HG02870 (cell line): ENCODE measurements around the gene CFAP99.
"Not testable (repeated sequence)": the region's sequence is repeated elsewhere in the genome, so short reads cannot be mapped to it uniquely, and the experiment has no call there.

Source experiments
- ATAC-seq: cut with Tn5 transposase; IDR thresholded peaks from one replicate; pipeline ENCODE4 v1.9.1; 2021; ENCODE audit warnings: mild to moderate bottlenecking, moderate library complexity; ENCODE audit not compliant: unreplicated experiment

CFAP99 gene

DNA sequence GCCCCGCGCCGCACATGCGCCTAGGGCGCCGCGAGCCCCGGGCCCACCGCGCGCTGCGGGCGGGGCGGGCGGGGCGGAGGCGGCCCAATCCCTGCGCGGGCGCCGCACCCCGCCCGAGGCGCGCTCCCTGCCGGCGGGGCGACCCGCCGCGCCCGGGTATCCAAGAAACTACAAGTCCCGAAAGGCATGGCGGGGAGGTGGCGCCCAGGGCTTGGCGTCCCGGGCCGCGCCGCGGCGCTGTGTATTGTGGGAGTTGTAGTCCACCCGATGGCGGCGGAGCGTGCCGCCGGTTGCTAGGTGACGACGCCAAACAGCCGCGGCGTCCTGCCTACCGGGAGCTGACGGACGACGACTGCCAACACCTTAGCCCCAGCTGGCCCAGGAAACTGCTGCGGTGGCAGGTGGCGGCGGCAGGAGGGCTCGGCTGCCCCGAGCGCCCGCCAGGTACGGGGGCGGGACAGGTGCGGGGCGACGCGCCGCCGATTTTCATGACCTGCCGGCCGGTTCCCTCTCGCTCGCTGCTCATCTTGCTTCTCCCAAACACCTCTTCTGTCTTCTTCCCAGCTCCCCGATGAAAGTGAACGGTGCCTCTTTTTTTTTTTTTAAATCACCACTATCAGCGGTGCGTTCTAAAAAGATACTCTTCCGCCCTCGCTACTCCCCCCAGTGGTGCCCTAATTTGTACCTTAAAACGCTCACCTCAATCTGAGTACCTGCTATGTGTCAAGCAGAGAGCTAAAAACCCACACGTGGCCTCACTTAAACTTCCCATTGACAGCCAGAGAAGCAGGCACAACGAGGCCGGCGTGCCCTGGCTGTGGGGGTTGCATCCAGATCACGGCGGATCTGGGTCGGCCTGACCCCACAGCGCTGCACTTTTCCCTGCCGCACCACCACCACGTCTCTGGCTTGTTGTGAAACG, at the start of gene CFAP99:
Gene CFAP99, plus strand, starts transcription at position 306 of the 922 bp plus-strand sequence.
- ATAC-seq = peak; percentile 91

DNA sequence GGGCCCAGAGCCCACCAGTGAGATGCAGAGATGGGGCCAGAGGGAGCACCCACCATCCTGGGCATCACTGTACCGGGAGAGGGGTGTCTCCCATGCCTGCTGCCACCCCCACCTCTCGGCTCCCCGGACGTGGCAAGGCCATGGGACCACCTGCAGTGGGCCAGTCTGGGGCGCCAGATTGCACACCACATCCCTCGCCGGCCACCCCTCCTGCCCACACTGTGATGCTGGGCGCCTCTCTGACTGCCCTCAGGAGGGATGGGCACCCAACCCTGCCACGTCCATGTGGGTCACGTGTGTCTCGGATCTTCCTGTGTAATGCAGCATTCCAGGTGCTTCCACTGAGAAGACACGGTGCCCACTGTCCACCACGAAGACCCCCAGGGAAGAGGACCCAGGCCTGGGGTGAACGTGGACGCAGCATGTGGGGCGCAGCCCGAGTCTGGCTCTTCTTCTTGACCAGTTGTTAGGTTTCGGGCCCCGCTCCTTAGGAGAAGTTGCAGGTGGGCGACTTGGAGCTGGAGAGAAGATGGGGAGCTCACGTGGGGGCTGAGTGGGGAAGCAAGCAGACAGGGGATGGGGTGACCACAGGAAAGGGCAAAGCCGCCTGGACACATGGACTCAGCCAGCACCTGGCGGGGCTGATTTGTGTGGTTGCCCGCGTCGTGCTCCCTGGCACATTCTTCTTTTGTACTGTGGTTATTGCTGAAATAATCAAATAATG, 48.0 kb upstream of the CFAP99 start:
- no peak for ATAC-seq

DNA sequence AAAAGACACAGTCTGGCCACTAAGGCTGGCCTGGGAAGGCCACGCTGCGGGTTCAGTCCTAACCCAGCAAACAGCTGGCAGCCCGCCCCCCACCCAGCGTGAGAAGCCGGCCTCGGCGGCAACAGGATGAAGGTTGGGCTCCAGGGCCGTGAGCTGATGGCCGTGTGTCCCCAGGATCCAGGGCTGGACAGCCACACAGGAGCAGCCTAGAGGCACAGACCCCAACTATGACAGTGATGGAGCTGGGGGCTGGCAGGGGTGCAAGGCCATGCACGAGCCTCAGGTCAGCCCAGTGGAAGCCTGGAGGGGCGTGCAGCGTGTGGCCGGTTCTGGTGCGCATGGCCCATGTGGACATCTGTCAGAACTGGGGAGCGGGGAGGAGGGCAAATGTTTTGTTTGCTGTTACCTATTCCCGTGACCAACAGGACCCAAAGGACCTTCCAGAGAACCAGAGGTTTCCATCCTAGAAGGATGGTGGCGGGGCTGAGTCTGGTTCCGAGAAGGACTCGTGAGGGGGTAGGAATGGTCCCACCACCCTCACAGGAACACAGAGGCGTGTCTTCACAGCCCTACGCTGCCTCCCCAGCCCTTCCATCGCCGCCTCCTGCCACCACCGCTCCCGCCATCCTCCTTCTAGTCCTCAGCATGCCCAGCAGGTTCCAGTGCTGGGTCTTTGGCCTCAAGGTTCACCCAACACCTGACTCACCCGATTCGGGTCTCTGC, 46.8 kb upstream of the CFAP99 start:
- ATAC-seq = no peak

DNA sequence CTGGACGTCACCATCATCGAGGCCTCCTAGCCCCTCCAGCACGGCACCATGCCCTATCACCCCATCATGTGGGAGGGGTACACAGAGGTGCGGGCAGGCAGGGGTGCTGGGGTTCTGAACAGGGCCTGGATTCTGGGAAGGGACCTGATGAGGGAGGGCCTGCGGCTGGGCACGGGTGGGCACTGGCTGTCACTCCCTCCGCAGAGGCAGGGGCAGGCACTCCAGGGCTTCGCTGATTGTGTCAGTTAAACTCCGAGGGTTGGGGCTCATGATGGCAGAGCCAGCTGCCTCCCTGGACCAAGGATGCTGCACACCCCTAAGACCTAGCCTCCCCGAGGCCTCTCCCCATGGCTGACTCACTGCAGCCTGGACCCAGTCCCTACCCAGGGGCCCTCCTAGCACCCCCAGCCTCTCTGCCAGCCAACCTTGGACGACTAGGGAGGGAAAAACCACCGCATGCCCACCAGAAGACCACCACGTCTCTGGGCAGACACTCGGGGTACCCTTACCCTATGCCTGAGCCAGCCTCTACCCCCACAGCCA, 46.2 kb upstream of the CFAP99 start:
- ATAC-seq = no peak

DNA sequence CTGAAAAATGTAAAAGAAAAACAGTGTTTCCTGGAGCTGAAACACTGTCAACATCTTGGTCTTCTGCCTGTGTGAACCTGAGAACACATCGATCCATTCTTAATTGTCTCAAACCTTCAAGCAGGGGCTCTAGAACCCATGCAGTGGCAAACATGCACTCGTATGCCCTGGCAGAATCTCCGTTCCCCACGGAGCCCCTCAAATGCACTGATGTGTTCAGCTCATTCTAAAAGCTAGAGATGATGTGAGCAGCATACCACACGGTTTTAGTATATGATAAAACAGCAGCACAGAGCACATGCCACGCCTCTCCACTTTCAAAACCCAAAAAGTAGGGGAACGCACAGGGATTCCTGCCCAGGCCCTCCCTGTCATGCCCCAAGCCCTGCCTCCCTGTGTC, 45.2 kb upstream of the CFAP99 start:
- ATAC-seq = no peak

DNA sequence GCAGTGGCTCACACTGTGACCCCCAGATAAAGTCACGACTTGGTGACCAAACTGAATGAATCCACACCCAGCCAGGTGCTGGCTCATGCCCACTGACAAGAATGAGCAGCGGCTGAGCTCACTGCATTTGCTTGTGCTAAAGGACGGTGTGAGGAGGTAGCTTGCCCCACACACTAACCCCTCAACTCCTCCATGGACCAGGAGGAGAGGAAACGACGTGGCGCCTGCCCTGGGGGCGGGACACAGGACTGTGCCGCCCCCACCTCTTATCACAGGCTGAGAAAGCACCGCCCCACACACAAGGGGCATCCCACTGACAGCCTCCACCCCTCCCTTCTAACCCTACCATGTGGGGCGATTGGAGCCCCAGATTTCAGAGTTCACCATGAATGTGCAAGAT, 43.3 kb upstream of the CFAP99 start:
- no peak for ATAC-seq

DNA sequence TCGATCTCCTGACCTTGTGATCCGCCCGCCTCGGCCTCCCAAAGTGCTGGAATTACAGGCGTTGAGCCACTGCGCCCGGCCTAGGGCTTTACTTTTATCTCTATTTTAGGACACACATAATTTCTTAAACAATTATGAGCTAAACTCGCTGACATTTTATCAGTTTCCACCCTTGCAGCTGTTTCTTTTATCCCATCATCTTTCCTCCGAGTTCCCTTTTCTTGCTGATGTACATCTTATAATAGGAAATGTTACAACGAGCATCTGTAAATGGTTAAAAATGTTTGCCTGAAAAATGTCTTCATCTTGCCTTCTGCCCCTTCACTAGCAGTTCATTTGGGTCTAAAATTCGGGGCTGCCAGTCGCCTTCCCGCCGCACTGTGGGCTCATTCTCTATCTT, 41.5 kb upstream of the CFAP99 start:
- no peak for ATAC-seq

DNA sequence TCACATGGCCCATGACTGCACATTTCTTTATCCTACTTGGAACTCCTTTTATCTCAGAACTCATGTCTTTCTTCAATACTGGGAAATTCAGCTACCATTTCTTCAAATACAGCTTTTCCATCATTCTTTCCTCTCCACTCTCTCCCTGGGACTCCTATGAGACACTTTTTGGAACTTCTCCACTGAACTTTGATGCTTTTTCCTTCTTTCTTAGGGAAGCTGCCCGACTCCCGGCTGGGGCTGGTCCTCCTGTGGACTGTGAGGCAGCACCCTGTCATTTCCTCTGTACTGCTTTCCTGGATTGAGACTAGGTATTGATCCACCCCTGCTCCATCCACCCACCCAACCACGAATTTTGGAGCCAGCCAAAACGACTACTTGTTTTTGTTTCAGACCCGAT, 40.4 kb upstream of the CFAP99 start:
- ATAC-seq = no peak

DNA sequence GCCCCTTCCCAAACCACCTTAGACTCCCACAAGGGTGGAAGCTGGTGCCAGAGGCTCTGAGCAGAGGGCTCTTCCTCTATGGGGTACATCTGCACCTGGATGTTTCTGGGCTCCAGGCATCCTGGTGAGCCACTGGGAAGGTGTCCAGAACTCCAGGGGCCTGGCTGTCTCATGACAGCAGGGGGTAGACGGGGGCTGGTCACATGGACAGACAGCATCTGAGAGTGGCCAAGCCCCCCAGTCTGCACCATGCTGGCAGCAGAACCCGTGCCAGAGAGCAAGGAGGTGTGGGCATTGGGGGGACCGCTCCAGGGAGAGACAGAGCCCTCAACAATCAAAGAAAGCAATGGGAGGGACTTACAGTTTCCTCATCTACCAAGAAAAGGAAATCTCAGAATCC, 39.9 kb upstream of the CFAP99 start:
- no peak for ATAC-seq

DNA sequence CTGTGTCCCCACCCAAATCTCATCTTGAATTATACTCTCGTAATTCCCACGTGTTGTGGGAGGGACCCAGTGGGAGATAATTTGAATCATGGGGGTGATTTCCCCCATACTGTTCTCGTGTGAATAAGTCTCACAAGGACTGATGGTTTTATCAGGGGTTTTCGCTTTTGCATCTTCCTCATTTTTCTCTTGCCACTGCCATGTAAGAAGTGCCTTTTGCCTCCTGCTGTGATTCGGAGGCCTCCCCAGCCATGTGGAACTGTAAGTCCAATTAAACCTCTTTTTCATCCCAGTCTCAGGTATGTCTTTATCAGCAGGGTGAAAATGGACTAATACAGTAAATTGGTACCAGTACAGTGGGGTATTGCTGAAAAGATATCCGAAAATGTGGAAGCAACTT, 38.2 kb upstream of the CFAP99 start:
- not testable (repeated sequence) for ATAC-seq

DNA sequence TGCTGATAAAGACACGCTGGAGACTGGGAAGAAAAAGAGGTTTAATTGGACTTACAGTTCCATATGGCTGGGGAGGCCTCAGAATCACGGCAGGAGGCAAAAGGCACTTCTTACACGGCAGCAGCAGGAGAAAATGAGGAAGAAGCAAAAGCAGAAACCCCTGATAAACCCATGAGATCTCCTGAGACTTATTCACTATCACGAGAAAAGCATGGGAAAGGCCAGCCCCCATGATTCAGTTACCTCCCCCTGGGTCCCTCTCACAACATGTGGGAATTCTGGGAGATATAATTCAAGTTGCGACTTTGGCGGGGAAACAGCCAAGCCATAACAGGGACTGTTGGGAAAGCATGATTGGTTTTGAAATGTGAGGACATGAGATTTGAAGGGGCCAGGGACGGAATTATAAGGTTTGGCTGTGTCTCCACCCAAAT, 36.0 kb upstream of the CFAP99 start:
- not testable (repeated sequence) for ATAC-seq

DNA sequence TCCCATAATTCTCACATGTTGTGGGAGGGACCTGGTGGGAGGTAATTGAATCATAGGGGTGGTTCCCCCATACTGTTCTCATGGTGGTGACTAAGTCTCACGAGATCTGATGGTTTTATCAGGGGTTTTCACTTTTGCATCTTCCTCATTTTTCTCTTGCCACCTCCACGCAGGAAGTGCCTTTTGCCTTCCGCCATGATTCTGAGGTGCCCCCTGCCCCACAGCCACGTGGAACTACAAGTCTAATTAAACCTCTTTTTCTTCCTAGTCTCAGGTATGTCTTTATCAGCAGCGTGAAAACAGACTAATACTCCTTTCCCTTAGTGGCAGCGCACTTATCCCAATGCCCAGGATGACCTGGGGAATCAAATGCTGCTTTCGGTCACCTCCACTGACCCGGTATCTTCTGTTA, 35.5 kb upstream of the CFAP99 start:
- not testable (repeated sequence) for ATAC-seq

DNA sequence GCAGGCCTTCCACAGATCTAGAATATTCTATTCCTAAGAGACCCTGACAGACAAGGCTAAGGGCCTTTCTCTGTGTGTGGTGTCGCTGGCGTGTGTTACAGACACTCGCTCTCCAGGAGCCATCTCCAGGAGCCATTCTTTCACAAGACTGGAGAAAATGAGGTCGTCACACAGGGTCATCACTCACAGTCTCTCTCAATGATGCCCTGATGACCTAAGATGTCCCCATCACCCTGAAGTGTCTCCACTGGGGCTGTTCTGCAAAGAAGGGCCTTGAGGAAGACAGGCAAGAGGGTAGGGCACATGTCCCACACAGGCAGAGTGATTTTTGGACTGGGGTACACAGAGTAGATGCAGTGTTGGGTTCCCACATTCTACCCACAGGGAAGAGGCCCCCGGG, 35.0 kb upstream of the CFAP99 start:
- ATAC-seq = no peak

DNA sequence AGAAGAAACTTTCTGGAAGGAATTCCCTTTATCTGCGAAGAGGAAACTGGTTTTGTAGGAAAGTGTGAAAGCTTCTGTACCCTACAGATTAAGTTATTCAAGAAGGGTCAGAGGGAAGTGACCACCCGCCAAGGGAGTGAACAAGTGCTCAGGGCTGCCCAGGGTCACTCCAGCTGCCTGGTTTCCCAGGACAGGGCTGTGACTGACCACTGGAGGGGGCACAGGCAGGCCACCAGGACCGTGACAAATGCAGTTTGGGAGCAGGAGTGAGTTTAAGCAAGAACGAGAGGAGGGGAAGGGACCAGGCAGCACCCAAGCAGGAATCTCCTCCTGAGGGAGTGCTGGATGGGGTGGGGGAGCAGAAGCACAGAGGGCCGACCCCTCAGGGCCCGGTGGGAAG, 34.5 kb upstream of the CFAP99 start:
- no peak for ATAC-seq

DNA sequence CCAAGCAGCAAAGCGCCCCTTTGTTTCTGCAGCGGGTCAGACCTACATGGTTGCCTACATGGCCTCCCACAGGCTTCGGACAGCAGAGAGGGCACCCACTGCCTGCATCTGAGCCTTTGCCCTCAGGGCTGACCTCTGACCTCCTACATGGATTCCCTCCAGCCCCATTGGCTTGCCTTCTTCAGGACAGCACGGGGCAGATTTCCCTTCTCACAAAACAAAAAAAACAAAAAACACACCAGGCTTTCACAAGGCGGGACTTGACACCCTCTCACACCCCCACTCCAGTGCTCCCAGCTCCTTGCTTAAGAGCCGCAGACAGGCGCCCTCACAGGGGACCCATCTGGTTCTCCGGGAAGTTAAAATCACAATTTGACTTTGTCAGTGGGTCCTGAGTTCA, 33.2 kb upstream of the CFAP99 start:
- no peak for ATAC-seq

DNA sequence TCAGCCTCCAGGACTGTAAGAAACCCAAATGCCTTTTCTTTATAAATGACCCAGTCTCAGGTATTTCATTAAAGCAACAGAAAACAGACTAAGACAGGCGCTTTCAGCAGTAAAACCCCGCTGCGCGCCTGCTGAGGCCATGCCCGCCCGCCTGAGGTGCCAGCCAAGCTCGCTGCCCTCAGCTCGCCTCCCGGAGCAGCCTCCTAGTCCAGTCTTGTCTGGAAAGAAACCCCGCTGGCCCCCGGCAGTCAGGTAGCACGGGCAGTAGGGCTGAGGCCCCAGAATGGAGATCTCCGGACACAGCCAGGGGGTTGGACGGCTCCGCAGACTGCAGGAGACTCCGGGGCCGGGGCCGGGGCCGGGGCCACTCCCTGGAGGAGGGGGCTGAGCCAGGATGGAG, 32.0 kb upstream of the CFAP99 start:
- ATAC-seq = no peak

DNA sequence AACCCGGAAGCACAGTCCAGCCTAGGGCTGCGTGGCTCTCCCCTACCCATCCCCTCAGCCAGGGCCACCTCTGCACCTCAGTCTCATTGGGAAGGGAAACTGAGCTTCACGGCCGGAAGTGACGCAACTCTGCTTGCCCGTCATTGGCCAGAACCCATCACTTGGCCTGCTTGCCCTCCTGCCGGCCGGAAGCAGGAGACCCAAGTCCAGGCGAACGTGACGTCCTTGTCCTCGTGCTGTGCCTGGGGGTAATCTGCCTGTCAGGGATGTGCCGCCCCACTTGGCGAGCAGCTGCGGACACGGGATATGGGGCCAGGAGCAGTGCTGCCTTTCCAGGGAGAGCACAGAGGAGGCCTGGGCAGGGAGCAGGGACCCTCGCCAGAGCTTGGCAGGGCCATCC, 31.5 kb upstream of the CFAP99 start:
- ATAC-seq = no peak

DNA sequence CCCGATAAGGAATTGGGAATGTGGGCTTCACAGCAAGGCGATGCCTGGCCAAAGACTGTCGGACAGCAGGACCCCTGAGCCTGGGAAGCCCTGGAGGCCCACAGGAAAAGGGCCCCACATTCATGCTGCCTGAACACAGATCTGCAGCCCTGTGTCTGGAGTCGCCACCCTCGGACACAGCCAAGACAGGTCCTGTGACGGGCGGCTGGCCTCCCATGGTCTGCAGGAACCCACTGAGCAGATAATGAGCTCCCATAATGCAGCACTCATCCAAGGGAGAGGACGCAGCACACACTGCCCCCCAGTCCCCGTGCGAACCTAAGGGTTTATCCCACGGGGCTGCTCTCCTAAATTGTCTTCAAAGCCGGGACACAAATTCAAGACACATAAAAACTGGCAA, 30.9 kb upstream of the CFAP99 start:
- no peak for ATAC-seq

DNA sequence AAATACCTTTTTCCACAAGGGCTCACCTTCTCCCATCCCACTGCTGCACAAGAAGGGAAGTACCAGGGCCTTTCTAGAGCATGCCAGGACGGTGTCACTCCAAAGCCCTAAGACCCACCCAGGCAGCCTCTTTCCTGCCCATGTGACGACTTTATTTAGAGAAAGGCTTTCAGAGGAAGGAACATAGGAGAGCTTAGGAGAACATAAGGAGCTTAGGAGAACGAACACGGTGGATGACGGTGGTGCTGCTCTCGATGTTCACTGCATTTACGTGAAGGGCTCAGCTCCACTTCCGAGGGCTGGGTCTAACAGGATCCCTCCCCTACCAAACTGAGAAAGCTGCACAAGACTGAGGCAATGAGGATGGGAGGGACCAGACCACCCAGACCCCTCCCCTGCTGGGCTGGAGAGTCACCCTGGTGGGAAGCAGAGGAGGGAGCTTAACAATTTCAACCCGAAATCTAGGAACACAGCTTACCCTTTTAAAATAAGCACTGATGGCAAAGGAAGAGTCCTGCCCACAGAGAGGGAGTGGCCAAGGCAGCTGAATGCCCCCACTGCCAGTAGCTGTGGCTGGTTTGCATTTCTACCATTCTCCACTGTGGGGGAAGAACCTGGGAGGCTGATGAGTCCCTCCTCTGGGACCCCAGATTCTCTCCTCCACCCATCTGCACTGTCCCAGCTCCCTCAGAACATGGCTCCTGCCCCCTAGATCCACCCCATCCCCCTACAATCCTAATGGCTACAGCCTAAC, 30.1 kb upstream of the CFAP99 start:
- ATAC-seq = no peak

DNA sequence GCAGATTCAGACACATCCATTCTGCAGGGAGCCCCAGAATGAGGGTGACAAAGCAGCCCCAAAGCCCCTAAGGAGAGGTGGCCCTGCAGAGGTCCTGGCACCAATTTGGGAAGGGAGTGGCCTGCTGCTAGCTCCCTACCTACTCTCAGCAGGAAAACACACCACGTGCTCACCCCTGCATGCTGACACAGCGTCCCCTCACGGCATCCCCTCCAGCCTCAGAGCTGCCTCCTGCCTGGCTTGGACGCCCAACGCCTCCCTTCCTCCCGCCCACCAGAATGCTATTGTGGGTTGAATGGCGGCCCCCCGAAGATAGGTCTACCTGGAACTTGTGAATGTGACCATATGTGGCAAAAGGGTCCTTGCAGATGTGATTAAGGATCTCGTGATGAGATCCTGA, 29.1 kb upstream of the CFAP99 start:
- no peak for ATAC-seq

DNA sequence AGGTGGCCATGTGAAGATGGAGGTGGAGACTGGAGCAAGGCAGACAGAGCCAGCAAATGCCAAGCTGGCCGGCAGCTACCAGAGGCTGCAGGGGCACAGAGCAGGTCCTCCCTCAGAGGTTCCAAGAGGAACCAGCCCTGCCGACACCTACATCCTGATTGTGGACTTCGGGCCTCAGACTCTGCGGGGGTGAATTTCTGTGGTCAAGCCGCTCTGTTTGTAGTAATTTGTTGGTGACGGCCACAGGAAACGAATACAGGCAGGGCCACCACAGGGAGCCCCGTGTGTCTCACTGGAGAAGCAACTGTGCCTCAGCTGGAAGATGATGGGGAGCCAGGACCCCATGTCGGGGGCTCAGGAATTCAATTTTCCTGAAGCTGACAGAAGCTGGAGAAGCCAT, 28.6 kb upstream of the CFAP99 start:
- ATAC-seq = no peak
